PC-3 (cell line): ENCODE data around the gene JPH3. TPM values are rescaled to one million over a fixed set of nuclear protein-coding genes. Genes with fewer than 3 reads are reported as not detected.

Experiments used
- ATAC-seq: fragments of 200-7000 bp; cut with Tn5 transposase; 2 replicates; pipeline ENCODE4 v1.9.1; 2020; ENCODE audit warnings: mild to moderate bottlenecking, moderate library complexity
- BruUV-seq: library from RNA; stranded (reverse); fragments of 400-500 nt; replicated peaks from 2 replicates; lab custom pipeline; 2021; lab: Mats Ljungman, UMichigan
- CTCF ChIA-PET: fragments of 300-600 bp; sonication (Branson Sonifier 250); formaldehyde crosslinking; loops from one replicate; lab custom pipeline; 2022; ENCODE audit warnings: antibody characterized with exemption; lab: Charles Lee
- POLR2A ChIA-PET: fragments of 300-600 bp; sonication (Branson Sonifier 250); formaldehyde crosslinking; loops from one replicate; lab custom pipeline; 2022; ENCODE audit warnings: antibody characterized with exemption; ENCODE audit not compliant: unreplicated experiment; lab: Charles Lee
- DNase-seq: peaks from one replicate; pipeline ENCODE4 v3.0.0-alpha.2; 2015
- H2AFZ ChIP-seq: fragments of 300-600 bp; sonication (generic); 2 replicates; pipeline ENCODE4 v1.6.0; 2016; ENCODE audit warnings: antibody characterized with exemption, low read length
- H3F3A ChIP-seq: fragments of 300-600 bp; sonication (generic); one replicate; pipeline ENCODE4 v1.6.0; 2017; ENCODE audit warnings: antibody characterized with exemption, low read length, control low read depth, mild to moderate bottlenecking; ENCODE audit not compliant: unreplicated experiment
- H3K27ac ChIP-seq: fragments of 300-600 bp; sonication (generic); 2 replicates; pipeline ENCODE4 v1.5.1; 2016; ENCODE audit warnings: mild to moderate bottlenecking, low read length
- H3K27me3 ChIP-seq: fragments of 300-600 bp; sonication (generic); 2 replicates; pipeline ENCODE4 v1.6.1; 2016; ENCODE audit warnings: low read length, mixed read lengths
- H3K36me3 ChIP-seq: fragments of 300-600 bp; sonication (generic); 2 replicates; pipeline ENCODE4 v1.6.1; 2016; ENCODE audit warnings: low read depth, mixed run types, low read length, mixed read lengths
- H3K4me1 ChIP-seq: fragments of 300-600 bp; sonication (generic); 2 replicates; pipeline ENCODE4 v1.5.1; 2016; ENCODE audit warnings: low read length; ENCODE audit not compliant: insufficient read depth
- H3K4me2 ChIP-seq: fragments of 300-600 bp; sonication (generic); 2 replicates; pipeline ENCODE4 v1.6.0; 2016; ENCODE audit warnings: low read length
- H3K4me3 ChIP-seq: fragments of 300-600 bp; sonication (generic); 2 replicates; pipeline ENCODE4 v1.5.1; 2016; ENCODE audit warnings: mild to moderate bottlenecking, low read length, mixed read lengths
- H3K79me2 ChIP-seq: fragments of 300-600 bp; sonication (generic); 2 replicates; pipeline ENCODE4 v1.6.1; 2017; ENCODE audit warnings: low read length, mixed read lengths
- H3K9ac ChIP-seq: fragments of 300-600 bp; sonication (generic); 2 replicates; pipeline ENCODE4 v1.6.0; 2016; ENCODE audit warnings: mild to moderate bottlenecking, low read length
- H3K9me2 ChIP-seq: fragments of 300-600 bp; sonication (generic); replicated peaks from 2 replicates; pipeline ENCODE4 v1.6.1; 2016; ENCODE audit warnings: mixed run types, low read length, mixed read lengths
- H3K9me3 ChIP-seq: fragments of 300-600 bp; sonication (generic); 2 replicates; pipeline ENCODE4 v1.6.1; 2016; ENCODE audit warnings: low read length, mixed read lengths
- H4K20me1 ChIP-seq: fragments of 300-600 bp; sonication (generic); 2 replicates; pipeline ENCODE4 v1.6.1; 2016; ENCODE audit warnings: low read length, mixed read lengths
- CTCF ChIP-seq: fragments of 300-600 bp; sonication (generic); conservative IDR thresholded peaks from 2 replicates; pipeline ENCODE4 v1.5.1; 2017; ENCODE audit warnings: antibody characterized with exemption, low read depth, mild to moderate bottlenecking, low read length
- EZH2 ChIP-seq: fragments of 300-600 bp; sonication (generic); IDR thresholded peaks from one replicate; pipeline ENCODE4 v1.6.1; 2017; ENCODE audit warnings: antibody characterized with exemption, mild to moderate bottlenecking, low read length; ENCODE audit not compliant: unreplicated experiment
- EZH2phosphoT487 ChIP-seq: fragments of 300-600 bp; sonication (generic); IDR thresholded peaks from 2 replicates; pipeline ENCODE4 v1.6.1; 2018; ENCODE audit warnings: mild to moderate bottlenecking, antibody characterized with exemption, low read length, borderline replicate concordance
- intact Hi-C: fragments of 100-400 bp; cut with micrococcal nuclease; formaldehyde crosslinking; loops from 2 replicates; pipeline ENCODE4 v1.9.0; 2023
- total RNA-seq: library from RNA; depleted of rRNA; stranded (reverse); fragments of >200 nt; gene quantifications from 2 replicates; pipeline ENCODE4 v1.2.3, GENCODE V29; 2014

JPH3 gene
- total RNA-seq, 1 experiment from 2014 or later: not detected

GRCh38 chr16:87666919-87667318 is 64.6 kb downstream of the JPH3 start:
- Histone ChIP-seq H3K4me2 (no peak overlapping the region), H3K27ac (no peak overlapping the region), H3K9me3 (no peaks in the 10 kb centered on the region), H4K20me1 (no peaks in the 10 kb centered on the region), H3K9me2 (no peaks in the 10 kb centered on the region), H3K9ac (no peak overlapping the region), H3K36me3 (no peaks in the 10 kb centered on the region), H2AFZ (no peak overlapping the region), H3K79me2 (no peaks in the 10 kb centered on the region), H3K4me3 (no peak overlapping the region), H3F3A (no peaks in the 10 kb centered on the region), H3K27me3 (peaks cover 9% of the 10 kb centered on the region; the same call in 1 of the 2 replicates), H3K4me1 (no peaks in the 10 kb centered on the region)
- no TSS peak for BruUV-seq
- TF ChIP-seq CTCF (no peak), EZH2phosphoT487 (no peak), EZH2 (no peak)
- no peak for ATAC-seq
- ChIA-PET CTCF (no interaction called here), POLR2A (no interaction called here)
- DNase-seq: no peak
- intact Hi-C loops: no loop called here

GRCh38 chr16:87667443-87667842 is 65.1 kb downstream of the JPH3 start:
- ATAC-seq (no peak), DNase-seq (no peak)
- Histone ChIP-seq H3K36me3 (no peaks in the 10 kb centered on the region), H3K4me1 (no peaks in the 10 kb centered on the region), H3K27me3 (peaks cover 9% of the 10 kb centered on the region; the same call in 1 of the 2 replicates), H3F3A (no peaks in the 10 kb centered on the region), H3K27ac (no peak overlapping the region), H4K20me1 (no peaks in the 10 kb centered on the region), H3K79me2 (no peaks in the 10 kb centered on the region), H3K4me2 (no peak overlapping the region), H3K4me3 (no peak overlapping the region), H3K9ac (no peak overlapping the region), H2AFZ (no peak overlapping the region), H3K9me2 (no peaks in the 10 kb centered on the region), H3K9me3 (no peaks in the 10 kb centered on the region)
- BruUV-seq: no TSS peak
- TF ChIP-seq EZH2phosphoT487: no peak
- TF ChIP-seq EZH2: no peak
- no peak for TF ChIP-seq CTCF
- CTCF ChIA-PET: no interaction called here
- intact Hi-C loops: no loop called here
- POLR2A ChIA-PET: no interaction called here

GRCh38 chr16:87667946-87668345 is 65.6 kb downstream of the JPH3 start:
- Histone ChIP-seq H3K9me3 (no peaks in the 10 kb centered on the region), H3K9ac (no peak overlapping the region), H3K4me1 (no peaks in the 10 kb centered on the region), H3K27ac (no peak overlapping the region), H4K20me1 (no peaks in the 10 kb centered on the region), H3K36me3 (no peaks in the 10 kb centered on the region), H3K4me2 (no peak overlapping the region), H3K4me3 (no peak overlapping the region), H3K79me2 (no peaks in the 10 kb centered on the region), H3K9me2 (no peaks in the 10 kb centered on the region), H2AFZ (no peak overlapping the region), H3F3A (no peaks in the 10 kb centered on the region), H3K27me3 (peaks cover 9% of the 10 kb centered on the region; the same call in 1 of the 2 replicates)
- DNase-seq (no peak), ATAC-seq (no peak)
- ChIA-PET POLR2A (no interaction called here), CTCF (no interaction called here)
- intact Hi-C loops: no loop called here
- no peak for TF ChIP-seq EZH2phosphoT487
- no peak for TF ChIP-seq CTCF
- no peak for TF ChIP-seq EZH2
- no TSS peak for BruUV-seq
